GM12873 (cell line): ENCODE measurements around the gene FAM78A.

Experiments
- TF ChIP-seq, protein P1 (sequence below): IDR thresholded peaks from 2 replicates; pipeline ENCODE4 v1.5.1; 2012; ENCODE audit warnings: low read depth, mild to moderate bottlenecking, moderate library complexity, low read length, control low read depth; ENCODE audit not compliant: insufficient read depth; ENCODE audit errors: missing control alignments

The FAM78A gene

GRCh38 chr9:131258698-131259431 is 17.4 kb downstream of the FAM78A start:
- TF ChIP-seq, protein P1, sequence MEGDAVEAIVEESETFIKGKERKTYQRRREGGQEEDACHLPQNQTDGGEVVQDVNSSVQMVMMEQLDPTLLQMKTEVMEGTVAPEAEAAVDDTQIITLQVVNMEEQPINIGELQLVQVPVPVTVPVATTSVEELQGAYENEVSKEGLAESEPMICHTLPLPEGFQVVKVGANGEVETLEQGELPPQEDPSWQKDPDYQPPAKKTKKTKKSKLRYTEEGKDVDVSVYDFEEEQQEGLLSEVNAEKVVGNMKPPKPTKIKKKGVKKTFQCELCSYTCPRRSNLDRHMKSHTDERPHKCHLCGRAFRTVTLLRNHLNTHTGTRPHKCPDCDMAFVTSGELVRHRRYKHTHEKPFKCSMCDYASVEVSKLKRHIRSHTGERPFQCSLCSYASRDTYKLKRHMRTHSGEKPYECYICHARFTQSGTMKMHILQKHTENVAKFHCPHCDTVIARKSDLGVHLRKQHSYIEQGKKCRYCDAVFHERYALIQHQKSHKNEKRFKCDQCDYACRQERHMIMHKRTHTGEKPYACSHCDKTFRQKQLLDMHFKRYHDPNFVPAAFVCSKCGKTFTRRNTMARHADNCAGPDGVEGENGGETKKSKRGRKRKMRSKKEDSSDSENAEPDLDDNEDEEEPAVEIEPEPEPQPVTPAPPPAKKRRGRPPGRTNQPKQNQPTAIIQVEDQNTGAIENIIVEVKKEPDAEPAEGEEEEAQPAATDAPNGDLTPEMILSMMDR, result no peak

DNA sequence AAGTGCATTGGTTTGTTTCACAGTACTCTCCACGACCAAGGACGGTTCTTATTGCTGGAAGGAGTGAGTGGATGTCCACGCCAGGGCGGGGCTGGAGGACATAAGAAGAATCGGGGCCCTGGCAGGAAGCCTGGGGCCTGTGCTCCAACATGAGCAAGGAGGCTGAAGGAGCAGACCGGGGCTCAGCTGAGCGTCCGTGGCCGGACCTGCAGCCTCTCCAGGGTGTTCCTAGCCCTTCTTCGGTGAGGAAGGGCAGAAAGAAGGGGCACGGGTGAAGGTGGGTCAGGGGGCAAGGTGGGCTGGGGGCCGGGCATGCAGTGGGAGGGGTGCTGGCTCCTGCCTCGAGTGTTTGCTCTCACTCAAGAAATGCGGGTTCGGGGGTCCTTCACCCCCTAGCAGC is 18.1 kb downstream of the FAM78A start:
- TF ChIP-seq, protein P1, result no peak

- TF ChIP-seq, protein P1, result no peak
Measured at GRCh38 chr9:131257266-131258025, 18.9 kb downstream of the FAM78A start.

- TF ChIP-seq, protein P1, result no peak
Measured at GRCh38 chr9:131255676-131256197, 20.6 kb downstream of the FAM78A start.

DNA sequence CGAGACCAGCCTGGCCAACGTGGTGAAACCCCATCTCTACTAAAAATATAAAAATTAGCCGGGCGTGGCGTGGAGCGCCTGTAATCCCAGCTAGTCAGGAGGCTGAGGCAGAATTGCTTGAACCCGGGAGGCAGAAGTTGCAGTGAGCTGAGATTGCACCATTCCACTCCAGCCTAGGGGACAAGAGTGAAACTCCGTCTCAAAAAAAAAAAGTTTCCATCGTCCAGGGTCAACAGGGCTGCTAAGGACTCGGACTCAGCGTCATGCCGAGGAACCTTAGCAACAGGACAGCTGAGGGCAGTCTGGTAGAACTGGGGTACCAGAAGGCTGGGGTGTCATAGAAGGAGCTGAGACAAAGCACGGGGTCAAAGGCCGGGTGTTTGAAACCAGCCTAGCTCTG is 21.7 kb downstream of the FAM78A start:
- TF ChIP-seq, protein P1, result no peak

DNA sequence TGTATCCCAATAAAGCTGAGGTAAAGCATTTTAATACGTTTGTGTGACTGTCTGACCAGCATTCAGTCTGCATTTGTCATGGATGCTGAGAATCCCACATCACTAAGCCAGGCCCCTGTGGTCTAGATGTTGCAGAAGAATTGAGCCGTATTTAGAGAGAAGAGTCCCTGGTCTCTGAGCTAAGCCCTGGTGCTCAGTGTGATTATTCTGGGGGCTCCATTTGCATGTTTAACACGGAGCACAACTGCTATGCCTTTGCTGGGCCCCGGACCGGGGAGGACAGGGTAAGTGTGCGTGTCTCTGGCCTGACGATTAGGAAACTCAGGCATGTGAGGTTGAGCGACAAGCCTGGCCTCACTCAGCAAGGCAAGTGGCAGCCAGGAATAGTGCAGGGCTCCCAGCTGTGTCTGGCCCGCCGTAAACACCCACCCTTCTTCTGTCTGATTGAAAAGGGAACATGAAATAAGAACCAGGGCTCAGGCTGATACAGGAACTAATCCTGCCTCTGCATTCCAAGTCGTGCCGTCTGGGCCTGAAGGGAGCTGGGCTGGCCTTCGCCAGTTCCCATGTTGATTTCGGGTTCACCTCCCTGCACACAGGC is 22.3 kb downstream of the FAM78A start:
- TF ChIP-seq, protein P1, result no peak

- TF ChIP-seq, protein P1, result no peak
Measured at GRCh38 chr9:131252120-131252519, 24.2 kb downstream of the FAM78A start.
